HG03558 (cell line): ENCODE results near the gene COL20A1.

Source experiments
- ATAC-seq: cut with Tn5 transposase; IDR thresholded peaks from one replicate; pipeline ENCODE4 v1.9.1; 2021; ENCODE audit warnings: moderate number of reproducible peaks; ENCODE audit not compliant: unreplicated experiment; ENCODE audit errors: extremely low read depth

The COL20A1 gene

DNA sequence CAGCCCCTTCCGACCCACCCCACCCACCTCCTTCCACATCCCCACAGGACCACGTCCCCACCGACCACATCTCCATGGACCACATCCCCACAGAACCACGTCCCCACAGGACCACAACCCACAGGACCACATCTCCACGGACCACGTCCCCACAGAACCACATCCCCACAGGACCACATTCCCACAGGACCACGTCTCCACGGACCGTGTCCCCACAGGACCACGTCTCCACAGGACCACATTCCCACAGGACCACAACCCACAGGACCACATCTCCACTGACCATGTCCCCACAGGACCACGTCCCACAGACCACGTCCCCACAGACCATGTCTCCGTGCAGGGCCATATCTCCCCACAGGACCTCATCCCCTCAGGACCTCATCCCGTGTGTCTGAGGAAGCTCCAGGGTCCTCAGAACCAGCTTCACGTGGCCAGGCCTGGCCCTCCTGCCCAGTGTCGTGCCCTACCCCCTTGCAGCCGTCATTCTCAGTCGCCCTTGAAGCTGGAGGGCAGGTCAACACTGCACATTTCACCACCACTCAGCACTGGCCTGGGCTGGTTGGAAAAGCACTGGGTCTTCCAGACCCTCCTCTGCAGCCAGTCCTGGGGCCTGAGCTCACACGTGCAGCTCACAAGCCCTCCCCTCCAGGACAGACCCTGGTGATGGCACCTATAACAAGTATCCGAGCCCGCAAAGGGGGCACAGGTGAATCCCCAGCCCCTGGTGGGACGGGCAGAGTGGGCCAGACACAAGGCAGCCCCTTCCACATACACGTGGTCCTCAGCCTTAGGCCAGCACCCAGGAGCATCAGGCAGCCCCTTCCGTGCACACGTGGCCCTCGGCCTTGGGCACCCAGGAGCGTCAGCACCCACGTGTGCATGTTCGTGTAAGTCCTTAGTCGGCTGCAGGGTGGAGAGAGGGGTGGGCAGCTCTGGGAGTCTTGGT lies 64.2 kb downstream of the COL20A1 start:
- no peak for ATAC-seq

GRCh38 chr20:63357921-63358905 lies 65.2 kb downstream of the COL20A1 start:
- no peak for ATAC-seq

DNA sequence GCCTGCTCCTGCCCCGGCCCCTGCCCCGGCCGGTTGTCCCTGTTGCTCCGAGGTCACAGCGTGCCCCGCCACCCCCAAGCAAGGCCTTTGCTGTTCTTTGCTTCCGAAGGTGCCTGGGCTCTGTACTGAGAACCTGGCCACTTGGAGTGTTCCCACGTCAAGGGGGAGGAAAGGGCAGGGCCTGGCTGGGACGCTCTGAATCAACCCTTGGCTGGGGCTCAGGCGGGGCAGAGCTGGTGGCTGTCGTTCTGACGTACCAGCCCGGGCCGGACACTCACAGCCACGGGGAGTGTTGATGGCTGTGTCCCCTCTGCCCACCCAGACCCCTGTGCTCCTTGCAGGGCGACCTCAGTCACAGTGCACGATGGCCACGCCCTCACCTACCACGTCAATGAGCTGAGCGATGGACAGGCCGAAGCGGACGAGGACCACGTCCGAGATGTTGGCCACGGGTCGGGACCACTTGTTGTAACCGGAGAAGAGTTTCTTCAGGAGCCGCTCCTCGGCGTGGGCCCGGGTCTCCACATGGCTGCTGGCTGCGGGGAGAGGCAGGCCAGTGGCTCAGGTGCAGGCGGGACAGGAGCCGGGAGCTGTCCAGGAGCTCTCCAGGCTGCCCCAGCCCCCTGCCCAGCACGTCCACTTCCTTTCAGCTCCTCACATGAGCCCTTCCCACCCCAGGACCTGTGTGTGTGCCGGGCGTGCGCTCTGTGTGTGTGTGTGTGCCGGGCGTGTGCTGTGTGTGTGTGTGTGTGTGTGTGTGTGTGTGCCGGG lies 66.4 kb downstream of the COL20A1 start:
- no peak for ATAC-seq

GRCh38 chr20:63359937-63360849 lies 67.2 kb downstream of the COL20A1 start:
- no peak for ATAC-seq

- no peak for ATAC-seq
Measured at GRCh38 chr20:63360850-63361518, 68.0 kb downstream of the COL20A1 start, which contains the start of gene CHRNA4. CHRNA4 (minus strand) TSS chr20:63361349; CDS start chr20:63361165, 184 bp downstream.

DNA sequence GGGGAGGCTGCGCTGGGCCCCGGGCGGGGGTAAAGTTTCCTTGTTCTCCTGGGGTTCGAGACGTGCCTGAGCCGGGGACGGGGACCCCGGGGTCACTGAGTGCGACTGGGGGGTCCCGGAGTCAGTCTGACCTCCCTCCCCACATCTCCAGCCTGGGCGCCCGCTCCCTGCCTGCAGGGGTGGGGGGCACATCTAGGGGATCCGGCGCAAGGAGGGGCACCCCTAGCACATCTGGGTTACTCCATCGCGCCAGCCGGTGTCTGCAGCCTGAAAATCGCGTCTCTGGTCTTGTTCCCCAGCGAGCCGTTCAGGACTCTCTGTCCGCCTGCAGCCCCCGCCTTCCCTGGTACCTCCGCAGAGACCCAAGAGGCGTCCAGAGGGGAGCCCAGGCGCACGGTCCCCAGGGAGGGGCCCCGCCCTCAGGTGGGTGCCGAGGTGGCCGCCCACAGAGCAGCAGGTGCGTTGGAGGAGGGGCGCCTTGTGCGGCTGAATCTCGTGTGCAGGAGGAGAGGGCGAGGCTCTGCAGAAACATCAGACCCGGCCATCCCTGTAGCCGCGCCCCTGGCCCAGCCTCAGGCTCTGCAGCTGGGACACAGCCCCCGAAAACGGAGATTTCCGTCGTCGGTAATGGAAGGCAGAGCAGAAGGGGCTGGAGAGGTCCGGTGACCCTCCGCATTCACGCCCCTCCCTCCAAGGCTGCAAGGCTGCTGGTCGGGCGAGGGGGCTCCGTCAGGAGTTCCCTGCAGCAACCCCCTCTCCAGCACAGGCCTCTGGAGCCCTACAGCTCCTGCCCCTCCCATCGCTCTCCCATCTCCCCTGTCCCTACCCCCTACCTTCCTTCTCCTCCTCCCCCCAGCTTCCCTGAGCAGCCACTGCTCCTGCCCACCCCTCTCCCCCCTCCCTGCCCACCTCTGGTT lies 68.8 kb downstream of the COL20A1 start:
- ATAC-seq: no peak

GRCh38 chr20:63362436-63363009 lies 69.5 kb downstream of the COL20A1 start:
- no peak for ATAC-seq

GRCh38 chr20:63363013-63363957 lies 70.3 kb downstream of the COL20A1 start:
- ATAC-seq: no peak

DNA sequence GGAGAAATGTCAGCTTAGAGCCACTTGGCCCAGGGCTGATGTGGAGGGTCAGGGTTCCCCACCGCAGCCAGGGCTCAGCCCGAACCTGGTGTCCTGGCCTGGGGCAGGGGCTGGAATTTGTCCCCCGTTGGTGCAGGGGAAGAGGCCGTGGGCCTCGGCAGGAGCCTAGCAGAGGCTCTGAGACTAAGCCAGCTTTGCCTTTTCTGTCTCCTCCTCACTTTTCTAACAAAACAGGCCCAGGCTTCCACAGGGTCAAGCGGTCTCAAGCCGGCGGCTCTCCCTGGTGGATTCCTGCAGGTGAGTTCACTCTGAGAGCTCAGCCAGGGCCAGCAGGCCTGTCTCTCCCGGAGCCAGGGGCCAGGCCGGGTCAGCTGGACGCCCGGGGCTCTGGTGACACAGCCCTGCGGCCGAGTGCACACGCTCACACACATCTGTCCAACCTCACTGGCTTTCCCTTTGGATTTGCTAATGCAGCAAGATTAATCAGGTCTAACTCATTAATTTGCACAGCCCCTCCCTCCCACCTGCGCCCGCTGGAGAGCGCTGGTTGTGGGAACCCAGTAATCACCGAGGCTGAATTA lies 71.1 kb downstream of the COL20A1 start:
- no peak for ATAC-seq

- ATAC-seq: no peak
Measured at GRCh38 chr20:63364801-63365585, 72.0 kb downstream of the COL20A1 start.

GRCh38 chr20:63365601-63366389 lies 72.8 kb downstream of the COL20A1 start:
- ATAC-seq: no peak

- no peak for ATAC-seq
Measured at GRCh38 chr20:63366390-63367365, 73.7 kb downstream of the COL20A1 start.

GRCh38 chr20:63367446-63368055 lies 74.6 kb downstream of the COL20A1 start:
- no peak for ATAC-seq
